ENCODE data around the gene PRKCH.

GRCh38 chr14:61451491-61451890 is 130.1 kb downstream of the PRKCH start:
- TF ChIP-seq, protein P1, sequence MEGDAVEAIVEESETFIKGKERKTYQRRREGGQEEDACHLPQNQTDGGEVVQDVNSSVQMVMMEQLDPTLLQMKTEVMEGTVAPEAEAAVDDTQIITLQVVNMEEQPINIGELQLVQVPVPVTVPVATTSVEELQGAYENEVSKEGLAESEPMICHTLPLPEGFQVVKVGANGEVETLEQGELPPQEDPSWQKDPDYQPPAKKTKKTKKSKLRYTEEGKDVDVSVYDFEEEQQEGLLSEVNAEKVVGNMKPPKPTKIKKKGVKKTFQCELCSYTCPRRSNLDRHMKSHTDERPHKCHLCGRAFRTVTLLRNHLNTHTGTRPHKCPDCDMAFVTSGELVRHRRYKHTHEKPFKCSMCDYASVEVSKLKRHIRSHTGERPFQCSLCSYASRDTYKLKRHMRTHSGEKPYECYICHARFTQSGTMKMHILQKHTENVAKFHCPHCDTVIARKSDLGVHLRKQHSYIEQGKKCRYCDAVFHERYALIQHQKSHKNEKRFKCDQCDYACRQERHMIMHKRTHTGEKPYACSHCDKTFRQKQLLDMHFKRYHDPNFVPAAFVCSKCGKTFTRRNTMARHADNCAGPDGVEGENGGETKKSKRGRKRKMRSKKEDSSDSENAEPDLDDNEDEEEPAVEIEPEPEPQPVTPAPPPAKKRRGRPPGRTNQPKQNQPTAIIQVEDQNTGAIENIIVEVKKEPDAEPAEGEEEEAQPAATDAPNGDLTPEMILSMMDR (IDR thresholded peaks at IDR 0.05; ENCODE audit: low read depth, low read length), result no peak
- no peak for TF ChIP-seq POLR2A (IDR thresholded peaks at IDR 0.05; ENCODE audit: extremely low read depth, insufficient read length)

All from NB4 (cell line).